ENCODE measurements around the gene TPCN2. TPM values are rescaled to one million over a fixed set of nuclear protein-coding genes. Genes with fewer than 3 reads are reported as not detected.

TPCN2 gene
- total and polyA plus RNA-seq, 2 of the 8 experiments (the other 6 are each of a cell fraction or from before 2014, with no cell fraction given): 9.7 to 18.6 TPM

DNA sequence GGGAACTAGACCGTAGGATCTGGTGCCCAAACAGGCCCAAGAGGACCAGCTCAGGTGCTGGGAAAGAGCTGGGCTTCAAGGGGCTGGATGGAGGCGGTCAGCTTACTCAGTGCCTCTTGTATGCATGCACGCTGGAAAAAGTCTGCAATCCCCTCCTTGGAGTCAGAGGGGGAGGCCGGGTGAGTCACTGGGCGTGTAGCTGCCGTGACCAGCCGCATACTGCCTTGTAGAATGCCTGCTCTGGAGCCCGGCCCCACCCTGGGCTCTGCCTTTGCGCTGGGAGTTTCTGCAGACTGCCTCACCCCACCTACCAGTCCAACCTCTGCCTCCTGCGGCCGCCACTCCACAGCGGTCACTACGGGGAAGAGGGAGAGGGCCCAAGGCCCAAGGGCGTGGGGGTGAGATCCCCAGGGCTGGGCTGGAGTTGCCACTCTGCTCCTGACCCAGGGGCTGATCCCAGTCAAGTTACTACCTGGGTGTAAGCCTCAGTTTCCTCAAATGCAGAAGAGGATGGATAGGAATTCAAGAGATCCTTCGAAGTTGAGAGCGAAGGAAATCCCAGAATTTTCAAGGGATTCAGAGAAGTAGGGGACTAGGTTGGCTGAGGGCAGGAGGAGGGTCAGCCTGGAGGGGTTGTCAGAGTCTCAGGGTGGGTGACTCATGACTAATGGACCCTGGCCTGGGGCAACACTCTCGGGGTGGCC, 39.8 kb upstream of the TPCN2 start (continued):
- TF ChIP-seq CHD7 (IDR thresholded peaks at IDR 0.05; ENCODE audit: insufficient replicate concordance, low read length): no peak
- no peak for TF ChIP-seq ZNF274 (IDR thresholded peaks at IDR 0.05; ENCODE audit: borderline replicate concordance, extremely low read depth, low read length)
- no peak for TF ChIP-seq RAD21 (IDR thresholded peaks at IDR 0.05 in 1 of 2, conservative IDR thresholded peaks at IDR 0.05 in 1 of 2; ENCODE audit: low read depth in 2 of 2, low read length in 2 of 2)
- no peak for TF ChIP-seq POLR2A (IDR thresholded peaks at IDR 0.05; ENCODE audit: control extremely low read depth in 1 of 2, low read depth in 2 of 2, low read length in 2 of 2)
- TF ChIP-seq HDAC2 (IDR thresholded peaks at IDR 0.05; ENCODE audit: borderline replicate concordance in 1 of 2, low read depth in 2 of 2, low read length in 2 of 2): no peak
- TF ChIP-seq RXRA (IDR thresholded peaks at IDR 0.05; ENCODE audit: insufficient read depth, low read depth, low read length): no peak
- TF ChIP-seq, protein P1, sequence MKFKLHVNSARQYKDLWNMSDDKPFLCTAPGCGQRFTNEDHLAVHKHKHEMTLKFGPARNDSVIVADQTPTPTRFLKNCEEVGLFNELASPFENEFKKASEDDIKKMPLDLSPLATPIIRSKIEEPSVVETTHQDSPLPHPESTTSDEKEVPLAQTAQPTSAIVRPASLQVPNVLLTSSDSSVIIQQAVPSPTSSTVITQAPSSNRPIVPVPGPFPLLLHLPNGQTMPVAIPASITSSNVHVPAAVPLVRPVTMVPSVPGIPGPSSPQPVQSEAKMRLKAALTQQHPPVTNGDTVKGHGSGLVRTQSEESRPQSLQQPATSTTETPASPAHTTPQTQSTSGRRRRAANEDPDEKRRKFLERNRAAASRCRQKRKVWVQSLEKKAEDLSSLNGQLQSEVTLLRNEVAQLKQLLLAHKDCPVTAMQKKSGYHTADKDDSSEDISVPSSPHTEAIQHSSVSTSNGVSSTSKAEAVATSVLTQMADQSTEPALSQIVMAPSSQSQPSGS (IDR thresholded peaks at IDR 0.05; ENCODE audit: low read length): no peak
- no peak for TF ChIP-seq GTF2F1 (IDR thresholded peaks at IDR 0.05; ENCODE audit: borderline replicate concordance, low read depth, low read length)
